Mesothelial cell of epicardium (in vitro differentiated cells): Measurements from ENCODE around the gene BATF3. TPM values are rescaled to one million over a fixed set of nuclear protein-coding genes. Genes with fewer than 3 reads are reported as not detected.
A peak's percentile ranks its signal among the peaks of the same experiment; 100 is the strongest.

Experiments used
- DNase-seq, 2 experiments: peaks; one replicate each; pipeline ENCODE4 v3.0.0; 2021; ENCODE audit warnings: low spot score in 2 of 2; ENCODE audit not compliant: unreplicated experiment in 2 of 2
- H3K27ac Mint-ChIP-seq: 2 replicates; pipeline ENCODE4 v1.8.0; 2021; ENCODE audit warnings: mixed read lengths
- H3K27me3 Mint-ChIP-seq: 2 replicates; pipeline ENCODE4 v1.8.0; 2021; ENCODE audit warnings: low read depth, mixed read lengths
- H3K36me3 Mint-ChIP-seq: 2 replicates; pipeline ENCODE4 v1.8.0; 2021; ENCODE audit warnings: mixed read lengths
- H3K4me1 Mint-ChIP-seq: 2 replicates; pipeline ENCODE4 v1.8.0; 2021; ENCODE audit warnings: mixed read lengths
- H3K4me3 Mint-ChIP-seq: 2 replicates; pipeline ENCODE4 v1.8.0; 2021; ENCODE audit warnings: mild to moderate bottlenecking, moderate library complexity, mixed read lengths
- H3K9me3 Mint-ChIP-seq: 2 replicates; pipeline ENCODE4 v1.8.0; 2021; ENCODE audit warnings: mixed read lengths
- total RNA-seq: library from RNA; stranded (reverse); gene quantifications from 3 replicates; pipeline ENCODE4 v1.2.1, GENCODE V29; 2021
- TF ChIP-seq, protein P1 (sequence below): fragments of 200-600 bp; sonication (generic); IDR thresholded peaks from one replicate; pipeline ENCODE4 v1.5.0; 2021; ENCODE audit warnings: antibody characterized with exemption; ENCODE audit not compliant: unreplicated experiment

Gene BATF3
- total RNA-seq, 1 donor from 2014 or later: 1.0 TPM

DNA sequence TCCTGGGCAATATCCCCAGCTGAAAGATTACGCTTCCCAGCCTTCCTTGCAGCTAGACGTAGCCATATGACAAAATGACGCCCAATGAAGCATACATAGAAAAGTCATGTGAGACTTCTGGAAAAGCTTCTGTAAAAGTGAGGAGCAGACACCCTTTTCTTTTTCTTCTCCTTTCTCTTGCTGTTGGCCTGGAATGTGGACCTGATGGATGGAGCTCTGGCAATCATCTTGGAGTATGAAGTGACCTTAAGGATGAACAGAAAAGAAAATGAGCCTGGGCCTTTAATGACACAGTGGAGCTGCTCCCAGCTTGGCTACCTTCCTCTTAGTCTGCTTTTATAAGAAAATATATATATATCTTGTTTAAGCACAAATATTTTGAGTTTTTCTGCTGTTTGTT, 24.8 kb downstream of the BATF3 start:
- H3K36me3 Mint-ChIP-seq: no peaks in the 10 kb centered on the region
- DNase-seq: no peak

DNA sequence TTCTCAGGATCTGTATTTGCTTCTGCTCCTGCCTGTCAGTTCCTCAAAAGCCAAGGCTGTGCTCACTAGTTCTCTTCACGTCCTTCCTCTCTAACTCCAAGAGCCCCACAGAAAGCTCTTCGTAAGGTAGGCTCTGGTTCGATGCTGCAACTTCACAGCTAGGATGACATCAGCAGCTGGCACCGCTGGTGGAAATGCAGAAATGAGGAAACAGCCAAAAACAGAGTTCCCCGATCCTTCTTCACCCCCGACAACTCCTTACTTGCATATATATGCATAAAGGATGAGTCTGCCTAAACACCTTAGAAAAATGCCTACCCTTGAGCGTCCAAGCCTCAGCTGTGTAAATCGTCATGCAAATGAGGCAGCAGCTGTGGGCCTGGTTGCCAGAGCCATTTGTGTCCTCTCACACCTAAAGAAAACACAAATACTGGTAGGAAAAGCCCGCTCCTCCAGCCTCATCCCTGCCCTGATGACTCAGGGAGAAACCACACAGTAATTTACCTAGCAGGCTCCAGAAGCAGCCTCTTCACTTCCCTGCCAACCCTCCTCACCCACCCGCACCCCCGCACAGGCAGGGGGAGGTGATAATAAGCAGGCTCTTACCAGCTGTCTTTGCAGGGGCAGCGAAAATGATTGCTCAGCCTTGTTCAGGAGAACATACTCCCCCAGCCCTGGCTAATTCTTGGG, 28.2 kb downstream of the BATF3 start:
- peaks cover 8% of the 10 kb centered on the region for H3K27me3 Mint-ChIP-seq
- no peak overlapping the region for H3K4me3 Mint-ChIP-seq
- peaks cover 37% of the 10 kb centered on the region for H3K4me1 Mint-ChIP-seq
- TF ChIP-seq, protein P1, sequence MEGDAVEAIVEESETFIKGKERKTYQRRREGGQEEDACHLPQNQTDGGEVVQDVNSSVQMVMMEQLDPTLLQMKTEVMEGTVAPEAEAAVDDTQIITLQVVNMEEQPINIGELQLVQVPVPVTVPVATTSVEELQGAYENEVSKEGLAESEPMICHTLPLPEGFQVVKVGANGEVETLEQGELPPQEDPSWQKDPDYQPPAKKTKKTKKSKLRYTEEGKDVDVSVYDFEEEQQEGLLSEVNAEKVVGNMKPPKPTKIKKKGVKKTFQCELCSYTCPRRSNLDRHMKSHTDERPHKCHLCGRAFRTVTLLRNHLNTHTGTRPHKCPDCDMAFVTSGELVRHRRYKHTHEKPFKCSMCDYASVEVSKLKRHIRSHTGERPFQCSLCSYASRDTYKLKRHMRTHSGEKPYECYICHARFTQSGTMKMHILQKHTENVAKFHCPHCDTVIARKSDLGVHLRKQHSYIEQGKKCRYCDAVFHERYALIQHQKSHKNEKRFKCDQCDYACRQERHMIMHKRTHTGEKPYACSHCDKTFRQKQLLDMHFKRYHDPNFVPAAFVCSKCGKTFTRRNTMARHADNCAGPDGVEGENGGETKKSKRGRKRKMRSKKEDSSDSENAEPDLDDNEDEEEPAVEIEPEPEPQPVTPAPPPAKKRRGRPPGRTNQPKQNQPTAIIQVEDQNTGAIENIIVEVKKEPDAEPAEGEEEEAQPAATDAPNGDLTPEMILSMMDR: no peak
- no peaks in the 10 kb centered on the region for H3K36me3 Mint-ChIP-seq
- no peaks in the 10 kb centered on the region for H3K9me3 Mint-ChIP-seq
- peak overlapping the region; percentile 15 for H3K27ac Mint-ChIP-seq
- no peak for DNase-seq

More for the DNA sequence above, 24.8 kb downstream of the BATF3 start:
- Mint-ChIP-seq H3K4me3 (no peak overlapping the region), H3K4me1 (peaks cover 18% of the 10 kb centered on the region), H3K27me3 (peaks cover 12% of the 10 kb centered on the region), H3K9me3 (no peaks in the 10 kb centered on the region), H3K27ac (no peak overlapping the region)
- TF ChIP-seq, protein P1: no peak

DNA sequence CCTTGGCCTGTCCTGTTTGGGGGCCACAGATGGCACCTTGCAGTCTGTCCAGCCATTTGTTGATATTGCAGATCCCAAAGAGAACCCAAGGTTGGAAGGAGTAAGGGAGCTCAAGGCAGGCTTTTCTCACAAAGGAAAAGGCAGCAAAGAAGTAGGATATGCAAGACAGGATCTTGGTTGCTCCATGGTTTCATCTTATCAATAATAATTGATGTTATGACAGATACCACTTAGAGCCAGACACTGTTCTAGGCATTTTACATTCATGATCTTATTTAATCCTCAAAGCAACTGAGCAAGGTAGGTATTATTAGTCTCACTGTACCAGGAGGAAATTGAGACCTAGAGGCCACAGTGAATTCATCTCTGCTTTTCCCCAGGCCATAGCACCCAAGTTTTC, 28.8 kb downstream of the BATF3 start:
- Mint-ChIP-seq H3K27ac (no peak overlapping the region), H3K36me3 (no peaks in the 10 kb centered on the region), H3K4me3 (no peak overlapping the region), H3K27me3 (peaks cover 8% of the 10 kb centered on the region), H3K9me3 (no peaks in the 10 kb centered on the region), H3K4me1 (peaks cover 37% of the 10 kb centered on the region)
- DNase-seq: no peak
- TF ChIP-seq, protein P1: no peak

- peaks cover 40% of the 10 kb centered on the region for H3K4me1 Mint-ChIP-seq
- H3K4me3 Mint-ChIP-seq: no peak overlapping the region
- TF ChIP-seq, protein P1: no peak
- H3K27ac Mint-ChIP-seq: no peak overlapping the region
- peaks cover 8% of the 10 kb centered on the region for H3K27me3 Mint-ChIP-seq
- no peaks in the 10 kb centered on the region for H3K9me3 Mint-ChIP-seq
- no peaks in the 10 kb centered on the region for H3K36me3 Mint-ChIP-seq
- DNase-seq: no peak
Measured at GRCh38 chr1:212670301-212670700, 29.3 kb downstream of the BATF3 start.

GRCh38 chr1:212669600-212669999, 30.0 kb downstream of the BATF3 start:
- Mint-ChIP-seq H3K4me1 (peaks cover 39% of the 10 kb centered on the region), H3K27me3 (peaks cover 8% of the 10 kb centered on the region), H3K4me3 (no peak overlapping the region), H3K27ac (no peak overlapping the region), H3K36me3 (no peaks in the 10 kb centered on the region), H3K9me3 (no peaks in the 10 kb centered on the region)
- no peak for DNase-seq
- TF ChIP-seq, protein P1: no peak
